Measurements from ENCODE around the gene GP1BB. TPM values are rescaled to one million over a fixed set of nuclear protein-coding genes. Genes with fewer than 3 reads are reported as not detected.

GP1BB gene
- total RNA-seq, 1 donor: 1.8 TPM

GRCh38 chr22:19709063-19709769 lies 14.1 kb upstream of the GP1BB start:
- peak; percentile 92 for DNase-seq (ENCODE audit: insufficient read length, low spot score, missing footprints)
- H3K27me3 ChIP-seq (ENCODE audit: insufficient read depth, low read length): peaks cover 9% of the 10 kb centered on the region
- no peak overlapping the region for H3K4me3 ChIP-seq (ENCODE audit: insufficient read depth, low read length)
- no peak overlapping the region for H3K4me2 ChIP-seq (ENCODE audit: insufficient read depth, low read length)
- H4K20me1 ChIP-seq (ENCODE audit: insufficient read depth, low read length): no peaks in the 10 kb centered on the region
- H3K27ac ChIP-seq (ENCODE audit: low read depth, low read length): no peak overlapping the region
- H3K36me3 ChIP-seq (ENCODE audit: insufficient read depth, low read length): no peaks in the 10 kb centered on the region
- no peaks in the 10 kb centered on the region for H3K79me2 ChIP-seq (ENCODE audit: insufficient read depth, low read length)
- no peak overlapping the region for H2AFZ ChIP-seq (ENCODE audit: low read length)
- H3K9me3 ChIP-seq (ENCODE audit: low read depth, low read length): no peaks in the 10 kb centered on the region
- TF ChIP-seq, protein P1, sequence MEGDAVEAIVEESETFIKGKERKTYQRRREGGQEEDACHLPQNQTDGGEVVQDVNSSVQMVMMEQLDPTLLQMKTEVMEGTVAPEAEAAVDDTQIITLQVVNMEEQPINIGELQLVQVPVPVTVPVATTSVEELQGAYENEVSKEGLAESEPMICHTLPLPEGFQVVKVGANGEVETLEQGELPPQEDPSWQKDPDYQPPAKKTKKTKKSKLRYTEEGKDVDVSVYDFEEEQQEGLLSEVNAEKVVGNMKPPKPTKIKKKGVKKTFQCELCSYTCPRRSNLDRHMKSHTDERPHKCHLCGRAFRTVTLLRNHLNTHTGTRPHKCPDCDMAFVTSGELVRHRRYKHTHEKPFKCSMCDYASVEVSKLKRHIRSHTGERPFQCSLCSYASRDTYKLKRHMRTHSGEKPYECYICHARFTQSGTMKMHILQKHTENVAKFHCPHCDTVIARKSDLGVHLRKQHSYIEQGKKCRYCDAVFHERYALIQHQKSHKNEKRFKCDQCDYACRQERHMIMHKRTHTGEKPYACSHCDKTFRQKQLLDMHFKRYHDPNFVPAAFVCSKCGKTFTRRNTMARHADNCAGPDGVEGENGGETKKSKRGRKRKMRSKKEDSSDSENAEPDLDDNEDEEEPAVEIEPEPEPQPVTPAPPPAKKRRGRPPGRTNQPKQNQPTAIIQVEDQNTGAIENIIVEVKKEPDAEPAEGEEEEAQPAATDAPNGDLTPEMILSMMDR (IDR thresholded peaks at IDR 0.05; ENCODE audit: extremely low read depth, low read depth, low read length): no peak
- H3K4me1 ChIP-seq (ENCODE audit: insufficient read depth, low read length): no peaks in the 10 kb centered on the region

GRCh38 chr22:19710020-19710768 lies 13.1 kb upstream of the GP1BB start:
- no peak overlapping the region for H2AFZ ChIP-seq (ENCODE audit: low read length)
- H4K20me1 ChIP-seq (ENCODE audit: insufficient read depth, low read length): no peaks in the 10 kb centered on the region
- H3K27ac ChIP-seq (ENCODE audit: low read depth, low read length): no peak overlapping the region
- H3K79me2 ChIP-seq (ENCODE audit: insufficient read depth, low read length): no peaks in the 10 kb centered on the region
- H3K4me3 ChIP-seq (ENCODE audit: insufficient read depth, low read length): no peak overlapping the region
- H3K4me2 ChIP-seq (ENCODE audit: insufficient read depth, low read length): no peak overlapping the region
- DNase-seq (ENCODE audit: insufficient read length, low spot score, missing footprints): peak; percentile 46
- no peaks in the 10 kb centered on the region for H3K36me3 ChIP-seq (ENCODE audit: insufficient read depth, low read length)
- no peaks in the 10 kb centered on the region for H3K9me3 ChIP-seq (ENCODE audit: low read depth, low read length)
- no peaks in the 10 kb centered on the region for H3K4me1 ChIP-seq (ENCODE audit: insufficient read depth, low read length)
- TF ChIP-seq, protein P1 (IDR thresholded peaks at IDR 0.05; ENCODE audit: extremely low read depth, low read depth, low read length): no peak
- H3K27me3 ChIP-seq (ENCODE audit: insufficient read depth, low read length): peaks cover 14% of the 10 kb centered on the region

DNA sequence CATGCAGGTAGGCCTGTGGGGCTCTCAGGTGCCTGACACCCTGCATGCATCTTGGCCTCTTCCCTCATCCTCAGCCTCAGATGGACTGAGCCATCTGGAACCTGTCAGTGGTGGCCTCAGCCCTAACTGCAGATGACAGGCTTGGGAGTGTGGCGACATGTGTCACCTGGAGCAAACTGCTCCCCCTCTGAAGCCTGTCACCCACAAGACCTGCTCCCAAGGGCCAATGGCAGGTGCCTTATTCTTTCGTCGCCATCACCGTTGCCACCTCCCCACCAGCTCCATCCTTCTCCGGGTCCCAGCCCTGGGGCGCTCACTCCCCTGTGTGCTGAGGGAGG lies 12.6 kb upstream of the GP1BB start:
- Histone ChIP-seq H3K4me1 (ENCODE audit: insufficient read depth, low read length) (no peaks in the 10 kb centered on the region), H4K20me1 (ENCODE audit: insufficient read depth, low read length) (no peaks in the 10 kb centered on the region), H3K4me3 (ENCODE audit: insufficient read depth, low read length) (no peak overlapping the region), H3K79me2 (ENCODE audit: insufficient read depth, low read length) (no peaks in the 10 kb centered on the region), H3K36me3 (ENCODE audit: insufficient read depth, low read length) (no peaks in the 10 kb centered on the region), H3K27me3 (ENCODE audit: insufficient read depth, low read length) (peaks cover 14% of the 10 kb centered on the region), H3K4me2 (ENCODE audit: insufficient read depth, low read length) (no peak overlapping the region), H3K27ac (ENCODE audit: low read depth, low read length) (no peak overlapping the region), H3K9me3 (ENCODE audit: low read depth, low read length) (no peaks in the 10 kb centered on the region), H2AFZ (ENCODE audit: low read length) (no peak overlapping the region)
- peak; percentile 60 for DNase-seq (ENCODE audit: insufficient read length, low spot score, missing footprints)
- TF ChIP-seq, protein P1 (IDR thresholded peaks at IDR 0.05; ENCODE audit: extremely low read depth, low read depth, low read length): no peak

- Histone ChIP-seq H3K27ac (ENCODE audit: low read depth, low read length) (no peak overlapping the region), H3K9me3 (ENCODE audit: low read depth, low read length) (no peaks in the 10 kb centered on the region), H3K36me3 (ENCODE audit: insufficient read depth, low read length) (no peaks in the 10 kb centered on the region), H3K4me2 (ENCODE audit: insufficient read depth, low read length) (no peak overlapping the region), H3K4me3 (ENCODE audit: insufficient read depth, low read length) (no peak overlapping the region), H3K4me1 (ENCODE audit: insufficient read depth, low read length) (peaks cover 4% of the 10 kb centered on the region), H3K27me3 (ENCODE audit: insufficient read depth, low read length) (peaks cover 14% of the 10 kb centered on the region), H3K79me2 (ENCODE audit: insufficient read depth, low read length) (no peaks in the 10 kb centered on the region), H2AFZ (ENCODE audit: low read length) (no peak overlapping the region), H4K20me1 (ENCODE audit: insufficient read depth, low read length) (no peaks in the 10 kb centered on the region)
- TF ChIP-seq, protein P1 (IDR thresholded peaks at IDR 0.05; ENCODE audit: extremely low read depth, low read depth, low read length): no peak
- DNase-seq (ENCODE audit: insufficient read length, low spot score, missing footprints): peak; percentile 49
Observed at GRCh38 chr22:19713245-19713644, 10.1 kb upstream of the GP1BB start.
